A549 (cell line): Measurements from ENCODE around the gene ZNF799. TPM values are rescaled to one million over a fixed set of nuclear protein-coding genes. Genes with fewer than 3 reads are reported as not detected.

ENCODE experiments used
- ATAC-seq, 2 experiments: fragments of 200-7000 bp in 1 of 2; fragments of >200 bp in 1 of 2; cut with Nextera tagmentation in 1 of 2; cut with Tn5 transposase in 1 of 2; 3 replicates each; pipeline versions ENCODE4 v1.8.0 to v1.9.1; 2018 to 2020; ENCODE audit warnings: mild to moderate bottlenecking in 1 of 2, moderate library complexity in 1 of 2
- CTCF ChIA-PET: fragments of 300-600 bp; sonication (Branson Sonifier 250); formaldehyde crosslinking; extraction: SDS; loops from one replicate; lab custom pipeline; 2021; ENCODE audit warnings: antibody characterized with exemption, inconsistent platforms; lab: Yijun Ruan, JAX
- POLR2A ChIA-PET: fragments of 350-600 bp; formaldehyde crosslinking; extraction: SDS; loops from one replicate; lab custom pipeline; 2021; ENCODE audit warnings: antibody characterized with exemption, inconsistent platforms; lab: Yijun Ruan, JAX
- DNase-seq, 2 experiments: peaks; one replicate each; pipeline versions ENCODE4 v3.0.0 to v3.0.0-alpha.2; 2011 to 2016; ENCODE audit warnings: low read depth in 1 of 2, low spot score in 1 of 2
- FAIRE-seq: peaks from 2 replicates; lab custom pipeline; 2011; peaks lifted over from hg19 to GRCh38; lab: Jason Lieb, UNC
- H3K27ac ChIP-seq, 2 experiments: fragments of >200 bp; sonication (Bioruptor Twin); formaldehyde crosslinking; 3 replicates each; pipeline ENCODE4 v1.5.1; 2016 to 2017
- H3K4me1 ChIP-seq: fragments of >200 bp; sonication (Bioruptor Twin); formaldehyde crosslinking; 3 replicates; pipeline ENCODE4 v1.6.1; 2016
- H3K4me2 ChIP-seq: fragments of >200 bp; sonication (Bioruptor Twin); formaldehyde crosslinking; 3 replicates; pipeline ENCODE4 v1.6.1; 2016
- H3K4me3 ChIP-seq: fragments of >200 bp; sonication (Bioruptor Twin); formaldehyde crosslinking; 3 replicates; pipeline ENCODE4 v1.5.1; 2016
- H3K9me3 ChIP-seq: fragments of >200 bp; sonication (Bioruptor Twin); formaldehyde crosslinking; 3 replicates; pipeline ENCODE4 v1.6.1; 2016
- CBX8 ChIP-seq: fragments of 200-600 bp; sonication (generic); IDR thresholded peaks from 2 replicates; pipeline ENCODE4 v1.6.1; 2016
- CEBPB ChIP-seq, 2 experiments: fragments of >200 bp in 1 of 2; sonication (Bioruptor Twin) in 1 of 2; formaldehyde crosslinking in 1 of 2; IDR thresholded peaks; 2 replicates each; pipeline ENCODE4 v1.6.1; 2012 to 2016
- EHF ChIP-seq: fragments of 250-450 bp; sonication (Bioruptor Pico); IDR thresholded peaks from 2 replicates; pipeline ENCODE4 v1.5.0; 2020; ENCODE audit warnings: mild to moderate bottlenecking
- ESRRA ChIP-seq: fragments of 150-350 bp; IDR thresholded peaks from 2 replicates; pipeline ENCODE4 v1.6.1; 2014; ENCODE audit warnings: mild to moderate bottlenecking, low read length, borderline replicate concordance
- GATA3 ChIP-seq: IDR thresholded peaks from 2 replicates; pipeline ENCODE4 v1.6.1; 2012; ENCODE audit warnings: borderline replicate concordance
- JUN ChIP-seq, 2 experiments: fragments of >200 bp; sonication (Bioruptor Twin); formaldehyde crosslinking; IDR thresholded peaks; 2 replicates in 1 of 2; 3 replicates in 1 of 2; pipeline ENCODE4 v1.6.1; 2016 to 2017
- KDM1A ChIP-seq: fragments of 200-600 bp; sonication (generic); IDR thresholded peaks from 2 replicates; pipeline ENCODE4 v1.6.1; 2016; ENCODE audit warnings: low read depth, mild to moderate bottlenecking
- KDM5A ChIP-seq: fragments of 200-600 bp; sonication (generic); IDR thresholded peaks from 2 replicates; pipeline ENCODE4 v1.6.1; 2016; ENCODE audit warnings: antibody characterized with exemption, mild to moderate bottlenecking
- MAFK ChIP-seq: fragments of 450-650 bp; IDR thresholded peaks from 2 replicates; pipeline ENCODE4 v1.6.1; 2014; ENCODE audit not compliant: partially characterized antibody
- MAX ChIP-seq: IDR thresholded peaks from 2 replicates; pipeline ENCODE4 v1.6.1; 2012
- MAZ ChIP-seq: fragments of 150-350 bp; IDR thresholded peaks from 2 replicates; pipeline ENCODE4 v1.6.1; 2014; ENCODE audit warnings: antibody characterized with exemption, low read depth, low read length, borderline replicate concordance
- RCOR1 ChIP-seq: fragments of 150-350 bp; IDR thresholded peaks from 2 replicates; pipeline ENCODE4 v1.6.1; 2014; ENCODE audit warnings: antibody characterized with exemption, low read length, low read depth
- REST ChIP-seq: fragments of 200-600 bp; sonication (generic); IDR thresholded peaks from 2 replicates; pipeline ENCODE4 v1.6.1; 2016; ENCODE audit warnings: antibody characterized with exemption, mild to moderate bottlenecking, moderate library complexity
- RNF2 ChIP-seq: fragments of 200-600 bp; sonication (generic); IDR thresholded peaks from 2 replicates; pipeline ENCODE4 v1.6.1; 2016; ENCODE audit warnings: low read depth, mild to moderate bottlenecking, antibody characterized with exemption, moderate library complexity, borderline replicate concordance
- SMC3 ChIP-seq: fragments of >200 bp; sonication (Bioruptor Twin); formaldehyde crosslinking; IDR thresholded peaks from 3 replicates; pipeline ENCODE4 v1.6.1; 2018; ENCODE audit warnings: inconsistent platforms
- SREBF2 ChIP-seq: fragments of 450-650 bp; IDR thresholded peaks from 2 replicates; pipeline ENCODE4 v1.6.1; 2014; ENCODE audit warnings: mild to moderate bottlenecking, moderate library complexity
- ZC3H11A ChIP-seq: fragments of 450-650 bp; IDR thresholded peaks from 2 replicates; pipeline ENCODE4 v1.6.1; 2014; ENCODE audit warnings: antibody characterized with exemption, mild to moderate bottlenecking
- ZNF302 ChIP-seq: fragments of 250-450 bp; sonication (Bioruptor Pico); IDR thresholded peaks from 2 replicates; pipeline ENCODE4 v1.9.0; 2021; ENCODE audit warnings: inconsistent platforms, mild to moderate bottlenecking, moderate library complexity
- WGBS: methylation state at CpG from one replicate; pipeline ENCODE4 v1.1.6; 2017; ENCODE audit errors: missing lambda C conversion rate; 5-methylcytosine and 5-hydroxymethylcytosine counted together
- polyA plus RNA-seq, 4 experiments: library from polyadenylated mRNA; depleted of rRNA in 3 of 4; stranded (reverse); fragments of >200 nt; fragmentation: RNase III in 1 of 4; extraction: RNeasy Plus Mini Kit Qiagen cat#74134 plus additional on column Dnase treatment in 1 of 4; gene quantifications; 2 replicates in 3 of 4; 3 replicates in 1 of 4; pipeline ENCODE4 v1.2.3, GENCODE V29; 2011 to 2017
- TF ChIP-seq, protein P1 (sequence below): fragments of >200 bp; sonication (Bioruptor Twin); formaldehyde crosslinking; IDR thresholded peaks from 2 replicates; pipeline ENCODE4 v1.6.1; 2016
- TF ChIP-seq, protein P2 (sequence below): fragments of >200 bp; sonication (Bioruptor Twin); formaldehyde crosslinking; IDR thresholded peaks from 3 replicates; pipeline ENCODE4 v1.5.1; 2016

ZNF799 gene
- polyA plus RNA-seq, 2 of the 4 experiments (the other 2 are of a cell fraction): 1.7 to 2.4 TPM

- 49% methylated on average over 8 of the region's 8 CpGs for WGBS
- ChIA-PET CTCF (no interaction called here), POLR2A (no interaction called here)
- Histone ChIP-seq H3K4me3 (no peak overlapping the region), H3K9me3 (peaks cover 11% of the 10 kb centered on the region; the same call in 2 of the 3 replicates), H3K27ac (no peak overlapping the region), H3K4me2 (no peak overlapping the region), H3K4me1 (no peaks in the 10 kb centered on the region)
- FAIRE-seq: no peak
- no peak for DNase-seq
- ATAC-seq: no peak
- no peak for TF ChIP-seq SREBF2
- no peak for TF ChIP-seq KDM5A
- TF ChIP-seq MAFK: no peak
- TF ChIP-seq REST: no peak
- no peak for TF ChIP-seq CBX8
- TF ChIP-seq, protein P1, sequence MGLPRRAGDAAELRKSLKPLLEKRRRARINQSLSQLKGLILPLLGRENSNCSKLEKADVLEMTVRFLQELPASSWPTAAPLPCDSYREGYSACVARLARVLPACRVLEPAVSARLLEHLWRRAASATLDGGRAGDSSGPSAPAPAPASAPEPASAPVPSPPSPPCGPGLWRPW: no peak
- TF ChIP-seq ESRRA: no peak
- no peak for TF ChIP-seq ZC3H11A
- TF ChIP-seq, protein P2, sequence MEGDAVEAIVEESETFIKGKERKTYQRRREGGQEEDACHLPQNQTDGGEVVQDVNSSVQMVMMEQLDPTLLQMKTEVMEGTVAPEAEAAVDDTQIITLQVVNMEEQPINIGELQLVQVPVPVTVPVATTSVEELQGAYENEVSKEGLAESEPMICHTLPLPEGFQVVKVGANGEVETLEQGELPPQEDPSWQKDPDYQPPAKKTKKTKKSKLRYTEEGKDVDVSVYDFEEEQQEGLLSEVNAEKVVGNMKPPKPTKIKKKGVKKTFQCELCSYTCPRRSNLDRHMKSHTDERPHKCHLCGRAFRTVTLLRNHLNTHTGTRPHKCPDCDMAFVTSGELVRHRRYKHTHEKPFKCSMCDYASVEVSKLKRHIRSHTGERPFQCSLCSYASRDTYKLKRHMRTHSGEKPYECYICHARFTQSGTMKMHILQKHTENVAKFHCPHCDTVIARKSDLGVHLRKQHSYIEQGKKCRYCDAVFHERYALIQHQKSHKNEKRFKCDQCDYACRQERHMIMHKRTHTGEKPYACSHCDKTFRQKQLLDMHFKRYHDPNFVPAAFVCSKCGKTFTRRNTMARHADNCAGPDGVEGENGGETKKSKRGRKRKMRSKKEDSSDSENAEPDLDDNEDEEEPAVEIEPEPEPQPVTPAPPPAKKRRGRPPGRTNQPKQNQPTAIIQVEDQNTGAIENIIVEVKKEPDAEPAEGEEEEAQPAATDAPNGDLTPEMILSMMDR: no peak
- TF ChIP-seq KDM1A: no peak
- no peak for TF ChIP-seq MAZ
- TF ChIP-seq MAX: no peak
- no peak for TF ChIP-seq RNF2
- no peak for TF ChIP-seq GATA3
These were observed 50.7 kb downstream of the ZNF799 start for GRCh38 chr19:12350185-12350889.

- FAIRE-seq (no peak), ATAC-seq (no peak), DNase-seq (peak in 1 of 2 experiments; percentile 4)
- no peak for TF ChIP-seq MAFK
- no peak for TF ChIP-seq JUN (IDR thresholded peaks at IDR 0.05)
- no peak for TF ChIP-seq REST
- no peak for TF ChIP-seq EHF (CRISPR knock-in tag)
- no peak for TF ChIP-seq SMC3
- no peak for TF ChIP-seq RCOR1
- no peak for TF ChIP-seq ZNF302 (CRISPR knock-in tag)
- TF ChIP-seq CEBPB (IDR thresholded peaks at IDR 0.05): no peak
- no peak overlapping the region for H3K27ac ChIP-seq
- H3K4me2 ChIP-seq: no peak overlapping the region
- H3K4me1 ChIP-seq: no peaks in the 10 kb centered on the region
- peaks cover 11% of the 10 kb centered on the region; the same call in 2 of the 3 replicates for H3K9me3 ChIP-seq
- ChIA-PET CTCF (no interaction called here), POLR2A (no interaction called here)
- 8% methylated on average over 2 of the region's 2 CpGs for WGBS
- H3K4me3 ChIP-seq: no peak overlapping the region
These were observed 54.2 kb downstream of the ZNF799 start for GRCh38 chr19:12346896-12347295.
